ENCODE results near the gene CERS5.

Gene CERS5

GRCh38 chr12:50212071-50212467 lies 44.9 kb upstream of the CERS5 start:
- no peaks in the 10 kb centered on the region for H3K9me3 ChIP-seq (ENCODE audit: insufficient read depth, low read length)
- H2AFZ ChIP-seq (ENCODE audit: low read depth, low read length) = no peak overlapping the region
- H3K36me3 ChIP-seq (replicated peaks; ENCODE audit: low read depth, low read length) = peaks cover 49% of the 10 kb centered on the region
- no peak overlapping the region for H3K4me3 ChIP-seq (ENCODE audit: low read length)
- no peak overlapping the region for H3K27ac ChIP-seq (ENCODE audit: low read length)
- TF ChIP-seq EZH2phosphoT487 (IDR thresholded peaks at IDR 0.05; ENCODE audit: low read depth) = no peak
- TF ChIP-seq, protein P1, sequence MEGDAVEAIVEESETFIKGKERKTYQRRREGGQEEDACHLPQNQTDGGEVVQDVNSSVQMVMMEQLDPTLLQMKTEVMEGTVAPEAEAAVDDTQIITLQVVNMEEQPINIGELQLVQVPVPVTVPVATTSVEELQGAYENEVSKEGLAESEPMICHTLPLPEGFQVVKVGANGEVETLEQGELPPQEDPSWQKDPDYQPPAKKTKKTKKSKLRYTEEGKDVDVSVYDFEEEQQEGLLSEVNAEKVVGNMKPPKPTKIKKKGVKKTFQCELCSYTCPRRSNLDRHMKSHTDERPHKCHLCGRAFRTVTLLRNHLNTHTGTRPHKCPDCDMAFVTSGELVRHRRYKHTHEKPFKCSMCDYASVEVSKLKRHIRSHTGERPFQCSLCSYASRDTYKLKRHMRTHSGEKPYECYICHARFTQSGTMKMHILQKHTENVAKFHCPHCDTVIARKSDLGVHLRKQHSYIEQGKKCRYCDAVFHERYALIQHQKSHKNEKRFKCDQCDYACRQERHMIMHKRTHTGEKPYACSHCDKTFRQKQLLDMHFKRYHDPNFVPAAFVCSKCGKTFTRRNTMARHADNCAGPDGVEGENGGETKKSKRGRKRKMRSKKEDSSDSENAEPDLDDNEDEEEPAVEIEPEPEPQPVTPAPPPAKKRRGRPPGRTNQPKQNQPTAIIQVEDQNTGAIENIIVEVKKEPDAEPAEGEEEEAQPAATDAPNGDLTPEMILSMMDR (IDR thresholded peaks at IDR 0.05; ENCODE audit: low read depth, low read length) = no peak
- no peak overlapping the region for H3K9ac ChIP-seq (ENCODE audit: low read length)
- peaks cover 96% of the 10 kb centered on the region for H3K79me2 ChIP-seq (ENCODE audit: low read length)
- no peaks in the 10 kb centered on the region for H3K27me3 ChIP-seq (ENCODE audit: low read depth, low read length)
- H3K4me1 ChIP-seq (ENCODE audit: low read length) = peaks cover 2% of the 10 kb centered on the region; the same call in 1 of the 2 replicates
- peaks cover 63% of the 10 kb centered on the region for H4K20me1 ChIP-seq (ENCODE audit: insufficient read depth, low read length)
- H3K4me2 ChIP-seq (ENCODE audit: low read length) = no peak overlapping the region

DNA sequence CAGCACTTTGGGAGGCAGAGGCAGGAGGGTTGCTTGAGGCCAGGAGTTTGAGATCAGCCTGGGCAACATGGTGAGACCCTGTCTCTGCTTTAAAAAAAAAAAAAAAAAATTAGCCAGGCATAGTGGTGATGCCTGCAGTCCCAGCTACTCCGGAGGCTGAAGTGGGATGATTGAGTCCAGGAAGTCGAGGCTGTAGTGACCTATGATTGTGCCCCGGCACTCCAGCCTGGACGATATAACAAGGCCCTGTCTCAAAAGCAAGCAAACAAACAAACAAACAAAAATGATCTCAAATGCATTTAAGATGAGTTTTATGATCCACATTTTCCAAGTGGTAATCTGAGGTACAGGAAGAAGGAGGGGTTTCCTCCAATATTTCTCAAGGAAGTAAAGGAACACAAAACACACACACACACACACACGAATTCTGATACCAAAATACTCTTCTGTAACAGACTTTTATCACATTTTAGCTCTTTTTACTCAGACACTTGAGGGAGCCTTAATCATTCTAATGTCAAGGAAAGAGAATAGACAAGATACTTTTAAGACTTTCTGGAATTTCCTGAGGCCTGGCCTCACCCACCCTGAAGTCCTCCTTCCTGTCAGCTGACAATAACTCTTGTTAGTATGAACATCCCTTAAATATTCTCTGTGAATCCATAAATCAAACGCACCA lies 44.4 kb upstream of the CERS5 start:
- Histone ChIP-seq H3K27me3 (ENCODE audit: low read depth, low read length) (no peaks in the 10 kb centered on the region), H3K4me2 (ENCODE audit: low read length) (no peak overlapping the region), H3K4me3 (ENCODE audit: low read length) (no peak overlapping the region), H3K27ac (ENCODE audit: low read length) (no peak overlapping the region), H3K4me1 (ENCODE audit: low read length) (peaks cover 2% of the 10 kb centered on the region; the same call in 1 of the 2 replicates), H4K20me1 (ENCODE audit: insufficient read depth, low read length) (peaks cover 61% of the 10 kb centered on the region), H3K9ac (ENCODE audit: low read length) (no peak overlapping the region), H3K36me3 (replicated peaks; ENCODE audit: low read depth, low read length) (peaks cover 49% of the 10 kb centered on the region), H2AFZ (ENCODE audit: low read depth, low read length) (no peak overlapping the region), H3K9me3 (ENCODE audit: insufficient read depth, low read length) (no peaks in the 10 kb centered on the region), H3K79me2 (ENCODE audit: low read length) (peaks cover 94% of the 10 kb centered on the region)
- TF ChIP-seq EZH2phosphoT487 (IDR thresholded peaks at IDR 0.05; ENCODE audit: low read depth) = no peak
- TF ChIP-seq, protein P1 (IDR thresholded peaks at IDR 0.05; ENCODE audit: low read depth, low read length) = no peak

DNA sequence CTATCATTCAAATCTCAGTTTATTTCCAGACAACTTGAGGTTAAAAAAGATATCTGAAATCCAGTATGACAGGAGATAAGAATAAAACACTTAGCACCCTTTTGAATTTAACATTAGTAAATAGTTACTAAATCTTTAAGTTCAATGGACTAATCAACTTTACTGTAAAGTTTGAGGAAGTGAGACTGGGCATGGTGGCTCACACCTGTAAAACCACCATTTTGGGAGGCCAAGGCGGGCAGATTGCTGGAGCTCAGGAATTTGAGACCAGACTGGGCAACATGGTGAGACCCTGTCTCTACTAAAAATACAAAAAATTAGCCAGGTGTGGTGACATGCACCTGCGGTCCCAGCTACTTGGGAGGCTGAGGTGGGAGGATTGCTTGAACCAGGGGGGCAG lies 40.3 kb upstream of the CERS5 start:
- Histone ChIP-seq H3K4me2 (ENCODE audit: low read length) (no peak overlapping the region), H3K36me3 (replicated peaks; ENCODE audit: low read depth, low read length) (peaks cover 53% of the 10 kb centered on the region)

GRCh38 chr12:50205648-50206047 lies 38.5 kb upstream of the CERS5 start:
- Histone ChIP-seq H3K27ac (ENCODE audit: low read length) (no peak overlapping the region), H3K27me3 (ENCODE audit: low read depth, low read length) (no peaks in the 10 kb centered on the region), H3K4me3 (ENCODE audit: low read length) (no peak overlapping the region), H3K9me3 (ENCODE audit: insufficient read depth, low read length) (no peaks in the 10 kb centered on the region), H3K79me2 (ENCODE audit: low read length) (peaks cover 50% of the 10 kb centered on the region), H3K9ac (ENCODE audit: low read length) (no peak overlapping the region), H2AFZ (ENCODE audit: low read depth, low read length) (no peak overlapping the region), H3K36me3 (replicated peaks; ENCODE audit: low read depth, low read length) (peaks cover 53% of the 10 kb centered on the region), H3K4me1 (ENCODE audit: low read length) (no peaks in the 10 kb centered on the region), H4K20me1 (ENCODE audit: insufficient read depth, low read length) (peaks cover 15% of the 10 kb centered on the region), H3K4me2 (ENCODE audit: low read length) (no peak overlapping the region)
- no peak for TF ChIP-seq EZH2phosphoT487 (IDR thresholded peaks at IDR 0.05; ENCODE audit: low read depth)

More for the DNA sequence above, 40.3 kb upstream of the CERS5 start:
- Histone ChIP-seq H3K4me1 (ENCODE audit: low read length) (no peaks in the 10 kb centered on the region), H3K27ac (ENCODE audit: low read length) (no peak overlapping the region), H3K27me3 (ENCODE audit: low read depth, low read length) (no peaks in the 10 kb centered on the region), H3K4me3 (ENCODE audit: low read length) (no peak overlapping the region), H3K79me2 (ENCODE audit: low read length) (peaks cover 63% of the 10 kb centered on the region), H2AFZ (ENCODE audit: low read depth, low read length) (no peak overlapping the region), H4K20me1 (ENCODE audit: insufficient read depth, low read length) (peaks cover 29% of the 10 kb centered on the region), H3K9me3 (ENCODE audit: insufficient read depth, low read length) (no peaks in the 10 kb centered on the region), H3K9ac (ENCODE audit: low read length) (no peak overlapping the region)
- TF ChIP-seq EZH2phosphoT487 (IDR thresholded peaks at IDR 0.05; ENCODE audit: low read depth) = no peak
- TF ChIP-seq, protein P1 (IDR thresholded peaks at IDR 0.05; ENCODE audit: low read depth, low read length) = no peak

Measured in OCI-LY3 (cell line).